ENCODE results near the gene CNTFR.

DNA sequence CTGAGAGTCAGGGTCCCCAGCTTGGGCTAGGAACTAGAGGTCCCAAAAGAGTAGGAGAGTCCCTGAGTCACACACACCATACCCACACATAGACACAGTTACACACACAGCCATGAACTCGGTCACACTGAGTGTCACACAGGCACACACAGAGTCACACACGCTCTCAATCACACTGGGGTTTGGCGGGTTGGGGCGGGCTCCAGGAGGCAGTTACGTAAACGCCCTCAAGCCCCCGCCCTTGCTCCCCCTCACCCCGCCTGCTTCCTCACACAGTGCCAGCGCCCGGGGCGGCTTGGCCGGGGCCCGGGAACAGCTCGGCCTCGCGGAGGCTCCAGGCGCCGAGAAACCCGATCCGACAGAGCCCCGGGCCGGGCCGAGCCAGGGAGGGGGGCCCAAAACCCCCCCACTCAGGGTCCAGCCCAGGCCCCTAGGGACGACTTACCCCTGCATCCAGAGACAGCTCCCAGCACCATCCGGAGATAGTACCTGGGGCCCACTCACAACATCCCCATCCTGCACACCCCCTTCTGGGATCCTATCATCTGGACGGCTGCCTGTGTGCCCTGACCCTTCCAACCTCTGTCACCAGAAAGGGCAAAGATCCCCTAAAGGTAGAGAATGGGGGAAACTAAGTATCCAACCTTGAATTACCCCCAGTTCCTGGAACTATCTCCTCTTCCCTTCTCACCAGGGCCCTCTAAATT is 3.5 kb upstream of the CNTFR start:
- TF ChIP-seq CREB1 (CRISPR knock-in tag; IDR thresholded peaks at IDR 0.05; ENCODE audit: low read depth) (no peak), POLR2AphosphoS5 (IDR thresholded peaks at IDR 0.05; ENCODE audit: low read depth) (no peak), EZH2 (IDR thresholded peaks at IDR 0.05; ENCODE audit: low read depth, unreplicated experiment) (no peak), EZH2phosphoT487 (IDR thresholded peaks at IDR 0.05; ENCODE audit: unreplicated experiment) (no peak)
- TF ChIP-seq, protein P1, sequence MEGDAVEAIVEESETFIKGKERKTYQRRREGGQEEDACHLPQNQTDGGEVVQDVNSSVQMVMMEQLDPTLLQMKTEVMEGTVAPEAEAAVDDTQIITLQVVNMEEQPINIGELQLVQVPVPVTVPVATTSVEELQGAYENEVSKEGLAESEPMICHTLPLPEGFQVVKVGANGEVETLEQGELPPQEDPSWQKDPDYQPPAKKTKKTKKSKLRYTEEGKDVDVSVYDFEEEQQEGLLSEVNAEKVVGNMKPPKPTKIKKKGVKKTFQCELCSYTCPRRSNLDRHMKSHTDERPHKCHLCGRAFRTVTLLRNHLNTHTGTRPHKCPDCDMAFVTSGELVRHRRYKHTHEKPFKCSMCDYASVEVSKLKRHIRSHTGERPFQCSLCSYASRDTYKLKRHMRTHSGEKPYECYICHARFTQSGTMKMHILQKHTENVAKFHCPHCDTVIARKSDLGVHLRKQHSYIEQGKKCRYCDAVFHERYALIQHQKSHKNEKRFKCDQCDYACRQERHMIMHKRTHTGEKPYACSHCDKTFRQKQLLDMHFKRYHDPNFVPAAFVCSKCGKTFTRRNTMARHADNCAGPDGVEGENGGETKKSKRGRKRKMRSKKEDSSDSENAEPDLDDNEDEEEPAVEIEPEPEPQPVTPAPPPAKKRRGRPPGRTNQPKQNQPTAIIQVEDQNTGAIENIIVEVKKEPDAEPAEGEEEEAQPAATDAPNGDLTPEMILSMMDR (conservative IDR thresholded peaks at IDR 0.05; ENCODE audit: low read depth in 2 of 2) = no peak

Data from GM23338 (cell line).